Measurements from ENCODE around the gene WDR54. TPM values are rescaled to one million over a fixed set of nuclear protein-coding genes. Genes with fewer than 3 reads are reported as not detected.

Gene WDR54, protein sequence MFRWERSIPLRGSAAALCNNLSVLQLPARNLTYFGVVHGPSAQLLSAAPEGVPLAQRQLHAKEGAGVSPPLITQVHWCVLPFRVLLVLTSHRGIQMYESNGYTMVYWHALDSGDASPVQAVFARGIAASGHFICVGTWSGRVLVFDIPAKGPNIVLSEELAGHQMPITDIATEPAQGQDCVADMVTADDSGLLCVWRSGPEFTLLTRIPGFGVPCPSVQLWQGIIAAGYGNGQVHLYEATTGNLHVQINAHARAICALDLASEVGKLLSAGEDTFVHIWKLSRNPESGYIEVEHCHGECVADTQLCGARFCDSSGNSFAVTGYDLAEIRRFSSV
- total RNA-seq = 16.9 and 19.5 TPM in 2 replicates

DNA sequence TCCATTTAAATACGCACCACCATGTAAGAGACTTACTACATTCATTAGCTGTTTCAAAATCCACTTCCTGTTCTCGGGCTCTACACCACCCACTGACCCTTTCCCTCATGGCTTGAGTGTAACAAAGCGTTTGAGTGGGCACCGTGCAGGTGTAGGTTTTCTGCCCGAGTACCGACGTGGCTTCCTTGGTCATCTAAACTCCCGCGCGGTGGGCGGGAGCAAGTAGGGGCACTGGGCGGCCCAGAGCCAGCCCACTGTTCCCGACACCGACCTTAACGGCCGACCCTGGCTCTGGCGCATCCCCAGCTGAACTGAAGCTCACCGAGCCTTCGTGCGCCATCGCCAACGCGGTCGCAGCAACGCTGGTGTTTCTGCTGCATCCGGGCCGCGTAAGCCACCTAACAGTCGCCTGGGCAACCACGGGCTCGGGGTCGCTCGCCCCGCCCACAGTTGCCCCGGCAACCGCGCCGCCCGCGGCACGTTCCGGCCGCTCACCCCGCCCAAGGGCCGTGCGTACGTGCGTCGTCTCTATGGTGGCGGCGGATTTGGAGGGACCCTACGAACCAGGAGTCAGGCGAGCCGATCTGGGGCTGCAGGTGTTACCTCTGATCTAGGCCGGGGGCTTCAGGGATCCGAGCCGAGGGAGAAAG lies at the start of gene WDR54, which contains the start of gene C2orf81:
TSS of gene WDR54 (plus strand) at position 510 of the 650 bp plus-strand sequence. CDS start 424 bp downstream, outside the sequence.
TSS of gene C2orf81 (minus strand) at position 399 of the 650 bp plus-strand sequence. CDS start at position 340, 59 bp downstream.

DNA sequence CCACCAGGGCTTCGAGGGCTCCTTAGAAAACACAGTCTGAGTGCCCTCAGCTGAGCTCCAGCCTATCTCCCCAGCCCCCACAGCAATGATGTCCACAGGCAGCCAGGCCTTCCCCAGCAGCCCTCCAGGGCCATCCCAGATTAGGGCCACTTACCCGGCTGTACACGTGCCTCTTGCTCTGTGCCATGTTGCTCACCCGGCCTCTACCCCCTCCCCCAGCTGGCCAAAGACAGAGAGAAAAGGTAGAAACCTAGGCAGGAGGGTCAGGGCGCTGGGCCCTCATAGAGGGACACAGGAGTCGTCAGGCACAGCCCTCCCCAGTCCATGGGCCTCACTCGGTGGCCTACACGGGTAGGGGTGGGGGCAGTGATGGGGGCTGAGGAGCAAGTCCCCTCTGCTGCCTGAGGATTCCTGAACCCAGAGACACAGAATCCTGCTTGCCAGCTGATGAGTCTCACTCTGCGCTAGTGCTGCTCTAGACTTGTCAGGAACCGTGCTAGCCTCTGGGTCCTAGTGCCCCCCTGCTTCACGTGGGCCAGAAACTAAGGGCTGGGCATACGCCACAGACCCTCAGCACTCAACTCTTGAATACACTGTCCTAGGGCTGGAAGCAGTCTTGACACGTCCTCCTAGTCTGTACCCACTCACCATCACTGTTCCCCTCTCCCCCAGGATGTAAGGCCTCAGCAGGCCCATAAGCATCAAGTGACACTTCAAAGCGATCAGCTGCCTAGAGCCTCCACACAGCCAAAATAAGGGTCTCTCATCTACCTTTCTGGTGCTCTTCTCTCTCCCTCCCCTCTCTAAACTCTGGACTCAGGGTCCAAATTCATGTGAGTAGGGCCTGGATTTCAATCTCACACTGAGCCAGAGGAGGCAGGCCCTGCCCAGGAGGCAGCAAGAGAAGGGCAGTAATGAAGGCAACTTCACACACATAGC lies 41.4 kb upstream of the WDR54 start, which contains the start of gene DCTN1:
TSS of gene DCTN1 (minus strand) at position 461 of the 939 bp plus-strand sequence. CDS start at position 187, 274 bp downstream.

DNA sequence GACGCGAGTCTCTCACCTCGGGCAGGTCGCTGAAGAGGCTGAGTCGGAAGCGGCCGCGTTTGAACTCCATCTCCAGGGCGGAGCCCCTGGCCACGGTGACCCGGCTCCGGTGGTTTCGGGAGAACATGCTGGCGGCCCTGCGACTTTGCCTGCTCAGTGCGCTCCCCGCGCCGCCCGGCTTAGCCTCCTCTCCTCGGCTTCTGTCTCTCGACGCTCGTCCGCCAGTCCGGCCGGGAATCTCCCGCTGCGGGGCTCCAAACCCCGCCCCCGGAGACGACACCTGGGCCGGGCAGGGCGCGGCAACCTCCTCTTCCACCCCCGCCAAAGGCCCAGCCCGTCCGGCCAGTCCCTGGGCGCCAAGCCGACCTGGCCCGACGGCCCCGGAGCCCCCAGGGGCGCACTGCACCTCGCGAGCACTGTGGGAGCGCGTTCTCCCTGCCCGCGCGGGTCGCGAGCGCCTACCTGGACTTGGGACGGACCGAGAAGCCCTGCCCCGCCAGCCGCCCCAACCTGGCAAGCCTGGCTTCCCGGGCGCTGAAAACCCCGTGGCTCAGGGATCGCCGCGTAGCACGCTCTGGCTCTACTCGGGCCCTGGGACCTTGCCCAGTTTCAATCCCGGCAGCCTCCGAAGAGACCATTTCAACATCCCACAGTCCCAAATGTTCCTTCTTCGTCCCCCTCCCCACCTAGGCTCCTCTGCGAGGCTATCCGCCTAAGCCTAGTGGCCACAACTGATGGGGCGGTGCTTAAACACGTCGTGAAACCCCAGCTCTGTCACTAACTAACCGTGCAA lies 20.4 kb downstream of the WDR54 start, which contains the start of gene RTKN:
TSS of gene RTKN (minus strand) at position 248 of the 793 bp plus-strand sequence. CDS start at position 127, 121 bp downstream.

DNA sequence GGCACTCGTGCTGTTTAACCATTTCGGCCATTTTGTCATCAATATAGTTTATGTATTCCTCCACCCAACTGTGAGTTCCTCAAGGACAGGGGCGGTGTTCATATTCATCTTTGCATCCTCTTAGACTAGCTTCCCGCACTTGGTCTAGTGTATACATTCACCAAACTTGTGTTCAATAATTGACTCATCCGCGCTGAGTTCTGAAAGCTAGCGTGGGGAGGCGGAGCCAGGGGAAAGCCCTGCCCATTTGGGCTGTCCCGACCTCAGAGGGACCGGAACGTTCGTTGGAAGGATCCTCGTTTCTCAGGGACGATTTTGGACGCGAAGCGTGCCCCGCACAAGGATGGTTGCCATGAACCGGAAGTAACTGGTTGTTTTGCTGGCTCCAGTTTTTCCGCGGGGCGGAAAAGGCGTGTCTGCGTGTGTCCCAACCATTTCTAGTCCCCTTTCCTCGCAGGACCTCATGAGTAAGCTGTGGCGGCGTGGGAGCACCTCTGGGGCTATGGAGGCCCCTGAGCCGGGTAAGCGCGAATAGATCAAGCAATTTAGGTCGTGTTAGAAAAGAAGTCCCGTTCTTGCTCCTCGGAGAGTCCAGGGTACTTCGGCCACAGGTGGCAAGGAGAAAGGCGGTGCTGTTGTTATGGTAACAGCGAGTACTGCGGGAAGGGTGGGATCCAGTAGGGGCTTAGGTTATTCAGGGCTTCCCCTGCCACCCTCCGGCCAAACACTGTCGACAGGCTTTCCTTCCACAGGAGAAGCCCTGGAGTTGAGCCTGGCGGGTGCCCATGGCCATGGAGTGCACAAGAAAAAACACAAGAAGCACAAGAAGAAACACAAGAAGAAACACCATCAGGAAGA lies 33.4 kb downstream of the WDR54 start, which contains the start of gene INO80B:
TSS of gene INO80B (plus strand) at position 434 of the 858 bp plus-strand sequence. CDS start at position 464, 30 bp downstream.

DNA sequence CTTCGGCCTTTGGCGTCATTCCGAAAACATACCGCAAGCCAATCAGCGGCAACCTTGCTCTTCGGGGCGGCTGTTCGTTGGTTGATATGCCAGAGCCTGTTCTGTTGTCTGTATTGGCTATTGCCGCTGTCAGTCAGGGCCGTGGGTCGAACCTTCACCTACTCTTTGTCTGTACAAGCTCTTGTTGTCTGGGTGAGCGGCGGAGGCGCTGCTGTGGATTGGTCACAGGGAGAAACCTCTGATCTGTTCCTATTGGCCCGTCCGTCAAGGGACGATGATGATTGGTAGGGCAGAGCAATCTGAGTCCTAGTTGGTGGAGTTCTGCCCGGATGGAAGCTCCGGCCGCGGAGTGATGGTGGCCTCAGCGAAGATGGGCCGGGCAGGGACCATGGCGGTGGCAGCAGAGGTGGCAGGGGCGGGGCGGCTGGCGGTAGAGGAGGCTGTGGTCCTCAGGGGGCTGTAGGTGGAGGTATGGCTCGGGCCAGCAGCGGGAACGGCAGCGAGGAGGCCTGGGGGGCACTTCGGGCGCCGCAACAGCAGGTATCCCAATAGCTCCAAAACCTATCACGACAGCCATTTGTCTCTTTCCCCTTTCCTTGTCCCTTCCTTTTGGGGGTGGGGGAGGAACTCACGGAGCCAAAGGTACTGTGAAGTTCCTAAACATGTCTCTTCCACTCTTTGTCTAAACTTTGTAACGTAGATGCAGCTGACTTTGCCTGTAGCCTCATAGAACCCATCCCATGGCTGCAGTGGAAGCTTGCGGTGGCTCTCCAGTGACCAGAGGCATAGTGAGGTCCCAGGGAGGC lies 36.8 kb downstream of the WDR54 start, which contains the start of gene WBP1:
TSS of gene WBP1 (plus strand) at position 307 of the 806 bp plus-strand sequence. CDS start at position 472, 165 bp downstream.

DNA sequence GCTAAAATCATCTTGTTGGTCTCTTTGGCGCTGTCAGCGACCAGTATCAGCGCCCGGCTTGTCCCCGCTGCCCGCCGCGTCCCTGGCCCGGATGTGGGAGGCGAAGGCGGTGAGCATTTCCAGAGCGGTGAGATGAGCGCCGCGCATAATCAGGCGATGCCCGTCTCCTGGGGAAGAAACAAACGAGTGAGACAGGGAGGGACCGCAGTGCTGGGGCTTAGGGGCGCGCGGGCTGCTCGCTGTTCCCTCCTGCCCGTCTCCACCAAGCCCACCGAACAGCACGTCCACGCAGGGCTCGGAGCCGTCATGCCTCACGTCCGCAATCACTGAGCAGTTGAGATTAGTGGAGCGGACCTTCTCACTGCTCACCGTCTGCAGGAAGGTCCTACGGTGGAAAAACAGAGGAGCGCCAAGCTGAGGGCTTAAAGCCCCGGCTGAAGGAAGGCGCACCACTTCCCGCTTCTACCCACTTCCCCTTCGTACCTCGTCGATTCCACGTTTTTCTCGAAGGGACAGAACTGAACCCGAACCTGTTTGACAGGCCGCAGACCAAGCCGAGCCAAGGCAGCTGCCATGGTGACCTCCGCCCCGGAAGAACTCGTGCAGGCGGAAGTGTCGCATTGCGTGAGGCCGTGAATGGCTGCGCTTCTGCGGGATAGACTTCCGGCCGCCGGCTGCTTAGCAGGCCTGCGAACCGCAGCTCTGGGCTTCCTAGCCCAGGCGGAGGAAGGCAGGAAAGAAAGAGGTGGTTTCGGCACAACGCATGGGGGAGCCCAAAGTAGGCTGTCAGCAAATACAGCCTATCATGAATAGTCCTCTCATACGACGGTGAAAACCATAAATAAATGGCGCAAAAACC lies 50.8 kb downstream of the WDR54 start, which contains the start of gene MRPL53:
TSS of gene MRPL53 (minus strand) at position 595 of the 859 bp plus-strand sequence. CDS start at position 575, 20 bp downstream.

Other genes starting within 250 kb of the WDR54 start
- 74.2 and 98.9 TPM in 2 replicates for gene MOB1A, start 242.9 kb upstream of the WDR54 start, total RNA-seq
- gene MTHFD2, start 223.1 kb upstream of the WDR54 start, total RNA-seq = 408 and 424 TPM in 2 replicates
- under 0.01 and 0.21 TPM in 2 replicates for gene SLC4A5, start 78.3 kb upstream of the WDR54 start, total RNA-seq
- 52.6 and 114 TPM in 2 replicates for gene DCTN1, start 41.4 kb upstream of the WDR54 start, total RNA-seq
- under 0.01 and 0.85 TPM in 2 replicates for gene C2orf81, start 111 bp upstream of the WDR54 start, total RNA-seq
- 33.2 and 51.9 TPM in 2 replicates for gene RTKN, start 20.2 kb downstream of the WDR54 start, total RNA-seq
- gene INO80B, start 33.4 kb downstream of the WDR54 start, total RNA-seq = 9.9 and 14.5 TPM in 2 replicates
- 24.4 and 27.7 TPM in 2 replicates for gene WBP1, start 36.7 kb downstream of the WDR54 start, total RNA-seq
- 64.4 and 67.0 TPM in 2 replicates for gene MOGS, start 43.7 kb downstream of the WDR54 start, total RNA-seq
- gene MRPL53, start 51.0 kb downstream of the WDR54 start, total RNA-seq = 18.4 and 27.0 TPM in 2 replicates
- 9.9 and 12.7 TPM in 2 replicates for gene CCDC142, start 61.3 kb downstream of the WDR54 start, total RNA-seq
- 6.8 and 11.6 TPM in 2 replicates for gene TTC31, start 61.4 kb downstream of the WDR54 start, total RNA-seq
- gene LBX2, start 77.9 kb downstream of the WDR54 start, total RNA-seq = 0.68 and 1.00 TPM in 2 replicates
- 36.4 and 39.0 TPM in 2 replicates for gene PCGF1, start 86.0 kb downstream of the WDR54 start, total RNA-seq
- not detected in 2 replicates for gene TLX2, start 92.7 kb downstream of the WDR54 start, total RNA-seq
- 1.0 and 3.9 TPM in 2 replicates for gene DQX1, start 104.5 kb downstream of the WDR54 start, total RNA-seq
- gene AUP1, start 108.0 kb downstream of the WDR54 start, total RNA-seq = 111 and 175 TPM in 2 replicates
- 31.9 and 59.8 TPM in 2 replicates for gene HTRA2, start 108.2 kb downstream of the WDR54 start, total RNA-seq
- 0.28 and 0.34 TPM in 2 replicates for gene LOXL3, start 132.2 kb downstream of the WDR54 start, total RNA-seq
- gene DOK1, start 133.0 kb downstream of the WDR54 start, total RNA-seq = 0.68 and 2.1 TPM in 2 replicates
- gene M1AP, start 226.6 kb downstream of the WDR54 start, total RNA-seq = 2.1 and 2.8 TPM in 2 replicates
- gene SEMA4F, start 232.5 kb downstream of the WDR54 start, total RNA-seq = 3.1 and 10.8 TPM in 2 replicates

Measured in nasal cavity respiratory epithelium epithelial cell of viscerocranial mucosa (primary cell).